Fibroblast of villous mesenchyme (primary cell): ENCODE results near the gene TNFSF4. TPM values are rescaled to one million over a fixed set of nuclear protein-coding genes. Genes with fewer than 3 reads are reported as not detected.
"Not testable (repeated sequence)": the region's sequence is repeated elsewhere in the genome, so short reads cannot be mapped to it uniquely, and the experiment has no call there.

Experiments used
- DNase-seq: peaks from one replicate; pipeline ENCODE4 v3.0.0-alpha.2; 2010; ENCODE audit warnings: low read depth
- H3K4me3 ChIP-seq: 2 replicates; pipeline ENCODE4 v1.5.1; 2011; ENCODE audit warnings: low read depth, mild to moderate bottlenecking, low read length
- CTCF ChIP-seq: IDR thresholded peaks from 2 replicates; pipeline ENCODE4 v1.5.1; 2012; ENCODE audit warnings: low read depth, mild to moderate bottlenecking, low read length; ENCODE audit not compliant: insufficient read depth
- total RNA-seq: library from RNA; depleted of rRNA; stranded (reverse); fragments of >200 nt; gene quantifications from 2 replicates; pipeline ENCODE4 v1.2.3, GENCODE V29; 2012

Gene TNFSF4
- total RNA-seq, 1 donor, result 127 TPM

GRCh38 chr1:173168941-173169340 is 38.2 kb downstream of the TNFSF4 start:
- DNase-seq, result no peak
- TF ChIP-seq CTCF, result no peak
- H3K4me3 ChIP-seq, result no peak overlapping the region

- TF ChIP-seq CTCF, result no peak
- H3K4me3 ChIP-seq, result no peak overlapping the region
- DNase-seq, result peak; percentile 18
Measured at GRCh38 chr1:173164686-173165085, 42.4 kb downstream of the TNFSF4 start.

GRCh38 chr1:173164178-173164577 is 43.0 kb downstream of the TNFSF4 start:
- no peak for TF ChIP-seq CTCF
- DNase-seq, result no peak
- H3K4me3 ChIP-seq, result no peak overlapping the region

- no peak for DNase-seq
- TF ChIP-seq CTCF, result no peak
- no peak overlapping the region for H3K4me3 ChIP-seq
Measured at GRCh38 chr1:173163222-173163621, 43.9 kb downstream of the TNFSF4 start.

GRCh38 chr1:173162601-173163000 is 44.5 kb downstream of the TNFSF4 start:
- DNase-seq, result no peak
- no peak overlapping the region for H3K4me3 ChIP-seq
- no peak for TF ChIP-seq CTCF

- H3K4me3 ChIP-seq, result no peak overlapping the region
- no peak for TF ChIP-seq CTCF
- DNase-seq, result peak; percentile 28
Measured at GRCh38 chr1:173161510-173162221, 45.5 kb downstream of the TNFSF4 start.

- DNase-seq, H3K4me3 ChIP-seq: not testable (repeated sequence)
Measured at GRCh38 chr1:173153964-173154363, 53.2 kb downstream of the TNFSF4 start.
